ENCODE measurements around the gene TEX36. TPM values are rescaled to one million over a fixed set of nuclear protein-coding genes. Genes with fewer than 3 reads are reported as not detected.
A peak's percentile ranks its signal among the peaks of the same experiment; 100 is the strongest.

Gene TEX36
- total and polyA plus RNA-seq, 4 donors = not detected

DNA sequence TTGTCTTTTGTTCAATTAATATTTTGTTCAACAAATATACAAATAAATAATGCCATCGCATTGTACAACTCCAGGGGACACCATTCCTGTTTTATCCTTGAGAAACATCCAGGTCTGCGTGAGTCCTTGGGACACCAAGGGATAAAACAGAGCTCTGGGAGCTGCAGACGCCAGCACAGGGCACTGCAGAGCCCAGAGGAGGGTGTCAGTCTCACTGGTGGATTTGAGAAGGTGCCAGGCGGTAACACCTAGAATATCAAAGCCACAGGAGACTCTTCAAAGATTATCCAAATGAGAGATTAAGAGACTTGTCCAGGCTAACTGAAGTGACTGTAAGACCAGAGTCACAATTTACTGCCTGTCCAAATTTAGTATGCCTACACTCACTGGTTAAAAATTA, 55.3 kb downstream of the TEX36 start:
- Histone ChIP-seq H3K4me1 (ENCODE audit: control insufficient read depth in 5 of 5, insufficient read depth in 5 of 5, low read length in 5 of 5) (peaks cover 0 to 14% (median 0%) of the 10 kb centered on the region in 5 donors), H3K4me3 (no peak overlapping the region), H3K27ac (ENCODE audit: low read depth in 1 of 2, low read length in 1 of 2) (no peak overlapping the region), H3K36me3 (ENCODE audit: control insufficient read depth in 4 of 4, insufficient read depth in 4 of 4, low read length in 4 of 4) (no peaks in the 10 kb centered on the region), H3K9ac (ENCODE audit: insufficient read depth in 1 of 2, low read length in 2 of 2) (no peak overlapping the region), H3K9me3 (ENCODE audit: control insufficient read depth in 4 of 4, insufficient read depth in 3 of 4, low read length in 3 of 4) (peaks cover 0 to 3% (median 0%) of the 10 kb centered on the region in 4 donors), H3K27me3 (ENCODE audit: control insufficient read depth in 3 of 3, insufficient read depth in 3 of 3, low read length in 2 of 3) (no peaks in the 10 kb centered on the region)
- TF ChIP-seq, protein P1, sequence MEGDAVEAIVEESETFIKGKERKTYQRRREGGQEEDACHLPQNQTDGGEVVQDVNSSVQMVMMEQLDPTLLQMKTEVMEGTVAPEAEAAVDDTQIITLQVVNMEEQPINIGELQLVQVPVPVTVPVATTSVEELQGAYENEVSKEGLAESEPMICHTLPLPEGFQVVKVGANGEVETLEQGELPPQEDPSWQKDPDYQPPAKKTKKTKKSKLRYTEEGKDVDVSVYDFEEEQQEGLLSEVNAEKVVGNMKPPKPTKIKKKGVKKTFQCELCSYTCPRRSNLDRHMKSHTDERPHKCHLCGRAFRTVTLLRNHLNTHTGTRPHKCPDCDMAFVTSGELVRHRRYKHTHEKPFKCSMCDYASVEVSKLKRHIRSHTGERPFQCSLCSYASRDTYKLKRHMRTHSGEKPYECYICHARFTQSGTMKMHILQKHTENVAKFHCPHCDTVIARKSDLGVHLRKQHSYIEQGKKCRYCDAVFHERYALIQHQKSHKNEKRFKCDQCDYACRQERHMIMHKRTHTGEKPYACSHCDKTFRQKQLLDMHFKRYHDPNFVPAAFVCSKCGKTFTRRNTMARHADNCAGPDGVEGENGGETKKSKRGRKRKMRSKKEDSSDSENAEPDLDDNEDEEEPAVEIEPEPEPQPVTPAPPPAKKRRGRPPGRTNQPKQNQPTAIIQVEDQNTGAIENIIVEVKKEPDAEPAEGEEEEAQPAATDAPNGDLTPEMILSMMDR (IDR thresholded peaks at IDR 0.05; ENCODE audit: control extremely low read depth, extremely low read depth) = no peak
- 82 to 89% methylated on average over 4 of the region's 4 CpGs for WGBS, 2 donors
- DNase-seq (no peak), ATAC-seq (ENCODE audit: insufficient read depth, low FRiP score) (no peak)

DNA sequence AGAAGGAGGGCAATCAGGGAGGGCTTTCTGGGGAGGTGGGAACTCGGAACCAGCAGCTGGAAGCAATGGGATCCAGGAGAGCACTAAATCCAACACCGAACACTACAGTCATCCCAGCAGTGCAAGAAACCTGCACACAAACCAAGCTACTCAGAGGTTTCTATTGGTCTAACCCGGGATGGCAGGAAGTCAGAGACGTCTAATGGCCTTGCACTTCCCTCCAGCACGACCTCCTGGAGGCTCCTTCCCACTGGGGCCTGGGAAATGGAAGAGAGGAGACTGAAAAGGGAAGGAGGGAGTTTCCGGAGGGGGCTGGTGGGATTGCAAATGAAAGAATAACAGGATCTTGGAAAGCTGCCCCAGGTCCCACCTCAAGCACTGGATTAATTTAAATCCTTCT, 56.3 kb downstream of the TEX36 start:
- H3K27ac ChIP-seq (ENCODE audit: low read depth in 1 of 2, low read length in 1 of 2) = no peak overlapping the region
- no peak overlapping the region for H3K4me3 ChIP-seq
- no peak for ATAC-seq (ENCODE audit: insufficient read depth, low FRiP score)
- peaks cover 0 to 5% (median 0%) of the 10 kb centered on the region in 4 donors for H3K9me3 ChIP-seq (ENCODE audit: control insufficient read depth in 4 of 4, insufficient read depth in 3 of 4, low read length in 3 of 4)
- DNase-seq = peak in 1 of 3 donors; percentile 31
- H3K36me3 ChIP-seq (ENCODE audit: control insufficient read depth in 4 of 4, insufficient read depth in 4 of 4, low read length in 4 of 4) = no peaks in the 10 kb centered on the region
- peaks cover 0 to 14% (median 0%) of the 10 kb centered on the region in 5 donors for H3K4me1 ChIP-seq (ENCODE audit: control insufficient read depth in 5 of 5, insufficient read depth in 5 of 5, low read length in 5 of 5)
- WGBS, 2 donors = 32 to 36% methylated on average over 6 of the region's 6 CpGs
- H3K9ac ChIP-seq (ENCODE audit: insufficient read depth in 1 of 2, low read length in 2 of 2) = no peak overlapping the region
- no peaks in the 10 kb centered on the region for H3K27me3 ChIP-seq (ENCODE audit: control insufficient read depth in 3 of 3, insufficient read depth in 3 of 3, low read length in 2 of 3)
- TF ChIP-seq, protein P1 (IDR thresholded peaks at IDR 0.05; ENCODE audit: control extremely low read depth, extremely low read depth) = no peak

- ATAC-seq (ENCODE audit: insufficient read depth, low FRiP score) (no peak), DNase-seq (no peak)
- WGBS, 2 donors = 80 to 86% methylated on average over 12 of the region's 12 CpGs
- Histone ChIP-seq H3K4me1 (ENCODE audit: control insufficient read depth in 5 of 5, insufficient read depth in 5 of 5, low read length in 5 of 5) (peaks cover 0 to 14% (median 0%) of the 10 kb centered on the region in 5 donors), H3K4me3 (no peak overlapping the region), H3K9me3 (ENCODE audit: control insufficient read depth in 4 of 4, insufficient read depth in 3 of 4, low read length in 3 of 4) (peaks cover 0 to 7% (median 1%) of the 10 kb centered on the region in 4 donors), H3K27me3 (ENCODE audit: control insufficient read depth in 3 of 3, insufficient read depth in 3 of 3, low read length in 2 of 3) (no peaks in the 10 kb centered on the region), H3K9ac (ENCODE audit: insufficient read depth in 1 of 2, low read length in 2 of 2) (no peak overlapping the region), H3K36me3 (ENCODE audit: control insufficient read depth in 4 of 4, insufficient read depth in 4 of 4, low read length in 4 of 4) (no peaks in the 10 kb centered on the region), H3K27ac (ENCODE audit: low read depth in 1 of 2, low read length in 1 of 2) (no peak overlapping the region)
- TF ChIP-seq, protein P1 (IDR thresholded peaks at IDR 0.05; ENCODE audit: control extremely low read depth, extremely low read depth) = no peak
Measured at GRCh38 chr10:125625586-125625985, 57.4 kb downstream of the TEX36 start.

- no peaks in the 10 kb centered on the region for H3K36me3 ChIP-seq (ENCODE audit: control insufficient read depth in 4 of 4, insufficient read depth in 4 of 4, low read length in 4 of 4)
- H3K4me3 ChIP-seq = no peak overlapping the region
- TF ChIP-seq, protein P1 (IDR thresholded peaks at IDR 0.05; ENCODE audit: control extremely low read depth, extremely low read depth) = no peak
- H3K9ac ChIP-seq (ENCODE audit: insufficient read depth in 1 of 2, low read length in 2 of 2) = no peak overlapping the region
- no peak overlapping the region for H3K27ac ChIP-seq (ENCODE audit: low read depth in 1 of 2, low read length in 1 of 2)
- no peak for DNase-seq
- H3K27me3 ChIP-seq (ENCODE audit: control insufficient read depth in 3 of 3, insufficient read depth in 3 of 3, low read length in 2 of 3) = no peaks in the 10 kb centered on the region
- peaks cover 0 to 14% (median 0%) of the 10 kb centered on the region in 5 donors for H3K4me1 ChIP-seq (ENCODE audit: control insufficient read depth in 5 of 5, insufficient read depth in 5 of 5, low read length in 5 of 5)
- 81 to 86% methylated on average over 7 of the region's 7 CpGs for WGBS, 2 donors
- no peak for ATAC-seq (ENCODE audit: insufficient read depth, low FRiP score)
- H3K9me3 ChIP-seq (ENCODE audit: control insufficient read depth in 4 of 4, insufficient read depth in 3 of 4, low read length in 3 of 4) = peaks cover 0 to 7% (median 1%) of the 10 kb centered on the region in 4 donors
Measured at GRCh38 chr10:125624800-125625199, 58.2 kb downstream of the TEX36 start.

All from lung (tissue), 12 donors.